ENCODE data around the gene ALAS1.

ALAS1 gene

DNA sequence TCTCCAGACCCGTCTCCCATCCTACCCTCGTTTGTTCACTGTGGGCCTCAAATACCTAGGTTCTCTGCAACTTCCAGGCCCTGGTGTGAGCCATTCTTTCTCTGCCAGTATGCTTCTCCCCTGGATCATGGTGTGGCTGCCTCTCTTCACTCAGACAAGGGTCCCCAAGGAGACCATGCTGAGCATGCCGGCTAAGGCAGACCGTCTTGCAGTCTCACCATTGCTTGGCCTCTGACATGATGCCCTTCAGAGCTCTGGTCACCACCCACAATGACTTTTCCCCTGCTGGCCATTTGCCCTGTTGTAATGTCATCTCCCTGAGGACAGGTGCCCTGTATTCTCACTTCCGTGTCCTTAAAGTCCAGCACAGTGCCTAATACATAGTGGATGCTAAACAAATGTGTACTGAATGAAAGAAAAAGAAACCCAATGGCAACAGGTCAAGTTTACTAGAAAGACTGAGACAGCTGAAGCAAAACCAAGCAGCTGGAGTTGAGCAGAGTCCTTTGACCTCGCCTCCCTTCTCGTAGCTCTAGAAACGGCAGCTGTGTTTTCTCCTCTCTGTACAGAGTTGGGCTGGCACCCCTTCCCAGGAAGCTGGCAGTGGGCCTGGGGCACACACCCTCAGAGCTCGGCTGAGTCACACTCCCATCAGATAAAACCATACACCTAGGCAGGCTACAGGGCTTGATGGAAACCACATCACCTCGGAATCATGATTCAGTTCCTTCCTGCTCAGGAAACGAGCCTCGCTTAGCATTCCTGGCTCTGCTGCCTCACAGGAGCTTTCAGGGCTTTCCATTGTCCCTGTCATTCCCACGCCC is 18.8 kb downstream of the ALAS1 start:
- TF ChIP-seq ZNF404 (tag by site-specific recombination; IDR thresholded peaks at IDR 0.05) = no peak
- peak; percentile 72 for TF ChIP-seq SCRT2 (tag by site-specific recombination; IDR thresholded peaks at IDR 0.05)
- no peak overlapping the region for H3K27ac ChIP-seq (ENCODE audit: extremely low read depth, low read depth, low read length)
- no peaks in the 10 kb centered on the region for H3K9me3 ChIP-seq (ENCODE audit: control insufficient read depth, insufficient read depth, low read depth, low read length)
- POLR2A ChIA-PET = interaction anchor here (1.2 kb wide), 1 partner anchor 62 kb away, joined by 4 read pairs; the partner anchor contains the start of gene POC1A
- CTCF ChIA-PET = interaction anchor here (1.2 to 1.5 kb wide), 2 partner anchors 12 to 123 kb away, joined by 4 read pairs; no protein-coding TSS in a partner anchor
- no peaks in the 10 kb centered on the region for H3K4me1 ChIP-seq (ENCODE audit: control insufficient read depth, insufficient read depth, low read length)
- H3K36me3 ChIP-seq (ENCODE audit: control insufficient read depth in 2 of 2, insufficient read depth in 1 of 2, low read length in 2 of 2) = peaks cover 4 to 43% of the 10 kb centered on the region in 2 experiments; a peak in 2 of 3 replicates
- no peak overlapping the region for H3K4me3 ChIP-seq (ENCODE audit: low read depth, low read length)

DNA sequence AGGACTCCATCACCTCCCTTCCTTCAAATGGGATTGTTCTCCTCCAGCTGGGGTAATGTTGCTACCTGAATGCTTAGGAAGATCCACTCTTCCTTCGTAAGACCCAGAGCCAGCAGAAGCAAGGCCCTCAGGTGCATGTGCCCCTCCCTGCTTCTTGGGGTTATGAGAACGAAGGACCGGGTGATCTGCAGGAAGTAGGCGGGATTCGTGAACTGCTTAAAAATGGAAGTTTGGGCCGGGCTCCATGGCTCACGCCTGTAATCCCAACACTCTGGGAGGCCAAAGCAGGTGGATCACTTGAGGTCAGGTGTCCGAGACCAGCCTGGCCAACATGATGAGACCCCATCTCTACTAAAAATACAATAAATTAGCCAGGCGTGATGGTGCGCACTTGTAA is 19.4 kb downstream of the ALAS1 start:
- ChIA-PET POLR2A (interaction anchor here (1.2 kb wide), 1 partner anchor 63 kb away, joined by 4 read pairs; the partner anchor contains the start of gene POC1A), CTCF (interaction anchor here (1.2 to 1.5 kb wide), 2 partner anchors 12 to 122 kb away, joined by 4 read pairs; no protein-coding TSS in a partner anchor)
- Histone ChIP-seq H3K27ac (ENCODE audit: extremely low read depth, low read depth, low read length) (no peak overlapping the region), H3K36me3 (ENCODE audit: control insufficient read depth in 2 of 2, insufficient read depth in 1 of 2, low read length in 2 of 2) (peaks cover 3 to 37% of the 10 kb centered on the region in 2 experiments; a peak in 2 of 3 replicates), H3K4me3 (ENCODE audit: low read depth, low read length) (no peak overlapping the region), H3K9me3 (ENCODE audit: control insufficient read depth, insufficient read depth, low read depth, low read length) (no peaks in the 10 kb centered on the region), H3K4me1 (ENCODE audit: control insufficient read depth, insufficient read depth, low read length) (no peaks in the 10 kb centered on the region)
- TF ChIP-seq, protein P1, sequence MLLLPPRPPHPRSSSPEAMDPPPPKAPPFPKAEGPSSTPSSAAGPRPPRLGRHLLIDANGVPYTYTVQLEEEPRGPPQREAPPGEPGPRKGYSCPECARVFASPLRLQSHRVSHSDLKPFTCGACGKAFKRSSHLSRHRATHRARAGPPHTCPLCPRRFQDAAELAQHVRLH (tag by site-specific recombination; IDR thresholded peaks at IDR 0.05) = no peak
- TF ChIP-seq, protein P2, sequence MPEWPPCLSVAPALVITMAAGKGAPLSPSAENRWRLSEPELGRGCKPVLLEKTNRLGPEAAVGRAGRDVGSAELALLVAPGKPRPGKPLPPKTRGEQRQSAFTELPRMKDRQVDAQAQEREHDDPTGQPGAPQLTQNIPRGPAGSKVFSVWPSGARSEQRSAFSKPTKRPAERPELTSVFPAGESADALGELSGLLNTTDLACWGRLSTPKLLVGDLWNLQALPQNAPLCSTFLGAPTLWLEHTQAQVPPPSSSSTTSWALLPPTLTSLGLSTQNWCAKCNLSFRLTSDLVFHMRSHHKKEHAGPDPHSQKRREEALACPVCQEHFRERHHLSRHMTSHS (tag by site-specific recombination; IDR thresholded peaks at IDR 0.05) = no peak

DNA sequence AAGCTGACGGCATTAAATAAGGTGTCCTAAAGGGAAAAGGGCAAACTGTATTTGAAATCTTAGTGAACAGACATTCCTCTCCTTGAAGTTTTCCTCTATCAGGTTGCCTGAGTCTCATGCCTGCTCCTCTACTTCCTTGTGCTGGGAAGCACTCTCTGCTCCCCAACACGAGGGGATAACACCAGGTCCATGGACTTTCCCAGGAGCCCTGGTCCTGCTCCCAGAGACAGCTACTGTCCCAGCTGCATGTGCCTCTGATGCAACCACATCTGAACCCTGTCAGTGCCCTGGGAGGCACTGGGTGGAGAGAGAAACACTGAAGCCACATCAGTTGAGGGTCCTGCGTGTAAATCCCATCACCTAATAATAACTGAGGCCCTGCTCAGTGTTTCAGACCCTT is 20.1 kb downstream of the ALAS1 start:
- Histone ChIP-seq H3K27ac (ENCODE audit: extremely low read depth, low read depth, low read length) (no peak overlapping the region), H3K4me3 (ENCODE audit: low read depth, low read length) (no peak overlapping the region), H3K36me3 (ENCODE audit: control insufficient read depth in 2 of 2, insufficient read depth in 1 of 2, low read length in 2 of 2) (peaks cover 0 to 30% of the 10 kb centered on the region in 2 experiments; a peak in 2 of 3 replicates), H3K9me3 (ENCODE audit: control insufficient read depth, insufficient read depth, low read depth, low read length) (no peaks in the 10 kb centered on the region), H3K4me1 (ENCODE audit: control insufficient read depth, insufficient read depth, low read length) (no peaks in the 10 kb centered on the region)
- CTCF ChIA-PET = interaction anchor here (1.2 to 8.1 kb wide), 3 partner anchors 9 to 122 kb away, joined by 3 to 95 read pairs (median 4); no protein-coding TSS in a partner anchor
- TF ChIP-seq ZNF23 (tag by site-specific recombination; IDR thresholded peaks at IDR 0.05; ENCODE audit: borderline replicate concordance) (no peak), ZNF629 (tag by site-specific recombination; IDR thresholded peaks at IDR 0.05) (no peak), ZNF600 (tag by site-specific recombination; IDR thresholded peaks at IDR 0.05) (no peak), ZNF324 (tag by site-specific recombination; IDR thresholded peaks at IDR 0.05) (no peak), SP7 (tag by site-specific recombination; IDR thresholded peaks at IDR 0.05) (no peak), ZNF404 (tag by site-specific recombination; IDR thresholded peaks at IDR 0.05) (no peak), TCF7L2 (IDR thresholded peaks at IDR 0.05; ENCODE audit: borderline replicate concordance, low read depth, low read length) (no peak), YY2 (tag by site-specific recombination; IDR thresholded peaks at IDR 0.05) (no peak), KLF7 (tag by site-specific recombination; IDR thresholded peaks at IDR 0.05; ENCODE audit: borderline replicate concordance) (no peak), ZNF76 (tag by site-specific recombination; IDR thresholded peaks at IDR 0.05; ENCODE audit: borderline replicate concordance, low read depth) (no peak)
- TF ChIP-seq, protein P3, sequence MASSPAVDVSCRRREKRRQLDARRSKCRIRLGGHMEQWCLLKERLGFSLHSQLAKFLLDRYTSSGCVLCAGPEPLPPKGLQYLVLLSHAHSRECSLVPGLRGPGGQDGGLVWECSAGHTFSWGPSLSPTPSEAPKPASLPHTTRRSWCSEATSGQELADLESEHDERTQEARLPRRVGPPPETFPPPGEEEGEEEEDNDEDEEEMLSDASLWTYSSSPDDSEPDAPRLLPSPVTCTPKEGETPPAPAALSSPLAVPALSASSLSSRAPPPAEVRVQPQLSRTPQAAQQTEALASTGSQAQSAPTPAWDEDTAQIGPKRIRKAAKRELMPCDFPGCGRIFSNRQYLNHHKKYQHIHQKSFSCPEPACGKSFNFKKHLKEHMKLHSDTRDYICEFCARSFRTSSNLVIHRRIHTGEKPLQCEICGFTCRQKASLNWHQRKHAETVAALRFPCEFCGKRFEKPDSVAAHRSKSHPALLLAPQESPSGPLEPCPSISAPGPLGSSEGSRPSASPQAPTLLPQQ (tag by site-specific recombination; IDR thresholded peaks at IDR 0.05) = no peak
- TF ChIP-seq, protein P4, sequence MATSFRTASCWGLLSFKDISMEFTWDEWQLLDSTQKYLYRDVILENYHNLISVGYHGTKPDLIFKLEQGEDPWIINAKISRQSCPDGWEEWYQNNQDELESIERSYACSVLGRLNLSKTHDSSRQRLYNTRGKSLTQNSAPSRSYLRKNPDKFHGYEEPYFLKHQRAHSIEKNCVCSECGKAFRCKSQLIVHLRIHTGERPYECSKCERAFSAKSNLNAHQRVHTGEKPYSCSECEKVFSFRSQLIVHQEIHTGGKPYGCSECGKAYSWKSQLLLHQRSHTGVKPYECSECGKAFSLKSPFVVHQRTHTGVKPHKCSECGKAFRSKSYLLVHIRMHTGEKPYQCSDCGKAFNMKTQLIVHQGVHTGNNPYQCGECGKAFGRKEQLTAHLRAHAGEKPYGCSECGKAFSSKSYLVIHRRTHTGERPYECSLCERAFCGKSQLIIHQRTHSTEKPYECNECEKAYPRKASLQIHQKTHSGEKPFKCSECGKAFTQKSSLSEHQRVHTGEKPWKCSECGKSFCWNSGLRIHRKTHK (tag by site-specific recombination; IDR thresholded peaks at IDR 0.05) = no peak
- TF ChIP-seq, protein P2 (tag by site-specific recombination; IDR thresholded peaks at IDR 0.05) = no peak
- TF ChIP-seq, protein P5, sequence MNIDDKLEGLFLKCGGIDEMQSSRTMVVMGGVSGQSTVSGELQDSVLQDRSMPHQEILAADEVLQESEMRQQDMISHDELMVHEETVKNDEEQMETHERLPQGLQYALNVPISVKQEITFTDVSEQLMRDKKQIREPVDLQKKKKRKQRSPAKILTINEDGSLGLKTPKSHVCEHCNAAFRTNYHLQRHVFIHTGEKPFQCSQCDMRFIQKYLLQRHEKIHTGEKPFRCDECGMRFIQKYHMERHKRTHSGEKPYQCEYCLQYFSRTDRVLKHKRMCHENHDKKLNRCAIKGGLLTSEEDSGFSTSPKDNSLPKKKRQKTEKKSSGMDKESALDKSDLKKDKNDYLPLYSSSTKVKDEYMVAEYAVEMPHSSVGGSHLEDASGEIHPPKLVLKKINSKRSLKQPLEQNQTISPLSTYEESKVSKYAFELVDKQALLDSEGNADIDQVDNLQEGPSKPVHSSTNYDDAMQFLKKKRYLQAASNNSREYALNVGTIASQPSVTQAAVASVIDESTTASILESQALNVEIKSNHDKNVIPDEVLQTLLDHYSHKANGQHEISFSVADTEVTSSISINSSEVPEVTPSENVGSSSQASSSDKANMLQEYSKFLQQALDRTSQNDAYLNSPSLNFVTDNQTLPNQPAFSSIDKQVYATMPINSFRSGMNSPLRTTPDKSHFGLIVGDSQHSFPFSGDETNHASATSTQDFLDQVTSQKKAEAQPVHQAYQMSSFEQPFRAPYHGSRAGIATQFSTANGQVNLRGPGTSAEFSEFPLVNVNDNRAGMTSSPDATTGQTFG (tag by site-specific recombination; IDR thresholded peaks at IDR 0.05; ENCODE audit: borderline replicate concordance) = no peak
- POLR2A ChIA-PET = no interaction called here
